Measurements from ENCODE around the gene PHF1. TPM values are rescaled to one million over a fixed set of nuclear protein-coding genes. Genes with fewer than 3 reads are reported as not detected.

The PHF1 gene
- total RNA-seq, 1 donor: 22.9 TPM

DNA sequence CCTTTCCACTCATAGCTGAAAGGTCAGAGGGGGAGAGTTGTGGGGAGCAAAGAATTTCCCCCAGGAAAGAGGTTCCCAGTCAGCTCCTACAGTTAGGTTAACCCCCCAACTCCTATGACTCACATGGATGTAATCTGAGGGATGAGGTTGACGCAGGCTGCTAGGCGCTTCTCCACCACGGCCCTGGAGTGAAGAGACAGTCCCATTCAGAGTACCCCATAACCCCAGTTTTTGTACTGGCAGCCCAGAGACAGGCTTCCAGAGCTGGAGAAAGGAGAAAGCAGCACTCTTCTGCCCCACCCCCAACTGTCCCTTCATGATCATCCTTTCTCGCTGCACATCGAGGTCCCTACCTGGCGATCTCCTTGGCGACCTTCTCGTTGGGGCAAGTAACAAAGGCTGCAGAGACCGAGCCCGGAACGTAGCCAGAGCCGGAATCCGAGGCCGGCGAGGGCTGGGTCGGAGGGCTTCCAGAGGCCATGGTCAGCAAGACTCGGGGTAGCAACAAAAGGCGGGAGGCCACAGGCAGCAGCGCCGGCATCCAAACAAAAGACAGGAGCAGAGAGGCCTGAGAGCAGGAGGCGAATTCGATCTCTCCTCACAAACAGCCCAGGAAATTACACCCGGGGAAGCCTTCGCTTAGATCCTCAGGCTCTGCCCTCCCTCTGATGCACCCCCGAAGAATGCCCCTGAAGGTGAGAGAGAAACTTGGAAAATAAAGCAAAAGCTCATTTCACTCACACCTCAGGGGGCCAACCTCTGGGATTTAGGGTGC is 6.5 kb downstream of the PHF1 start:
- DNase-seq (ENCODE audit: low read depth in 2 of 3, low spot score in 2 of 3): no peak

DNA sequence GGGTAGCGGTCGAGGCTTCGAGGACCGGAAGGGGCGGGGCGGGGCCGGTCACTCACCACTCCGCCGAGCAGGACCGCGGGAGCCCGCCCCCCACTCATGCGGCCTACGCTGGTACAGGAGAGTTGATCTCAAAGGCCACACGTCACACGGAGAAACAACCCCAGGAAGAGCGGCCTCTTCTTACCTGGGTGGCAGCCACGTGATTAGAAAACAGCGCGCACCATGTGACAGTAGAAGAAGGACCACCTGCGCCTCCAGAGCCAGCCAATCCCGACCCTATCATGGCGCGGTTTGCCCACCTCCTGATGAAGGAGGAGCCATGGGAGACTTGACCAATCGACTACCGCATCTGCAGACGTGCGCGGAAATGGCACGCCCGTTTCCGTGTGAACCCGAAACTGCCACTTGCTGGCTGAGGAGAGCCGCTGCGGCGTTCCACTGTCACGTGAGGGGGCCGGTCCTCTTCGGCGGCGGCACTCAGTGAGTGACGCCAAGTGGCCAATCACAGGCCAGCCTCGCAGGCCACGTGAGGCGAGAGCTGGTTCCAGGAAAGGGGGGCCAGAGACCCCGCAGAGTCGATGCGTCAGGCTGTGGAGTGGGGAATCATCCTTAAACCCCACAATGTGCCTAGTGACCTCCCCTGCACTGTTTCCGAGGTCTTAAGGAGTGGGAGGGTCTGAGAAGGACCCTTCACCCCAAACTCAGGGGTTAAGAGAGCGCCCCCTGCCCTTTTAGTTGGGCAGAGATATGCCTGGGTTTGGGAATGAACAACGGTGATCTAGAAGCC is 7.3 kb downstream of the PHF1 start, which contains the start of gene CUTA:
CUTA (minus strand) TSS at position 205 of the 787 bp plus-strand sequence; CDS start at position 98, 107 bp downstream.
- peak; percentile 95 to 100 (median 100) for DNase-seq (ENCODE audit: low read depth in 2 of 3, low spot score in 2 of 3)

DNA sequence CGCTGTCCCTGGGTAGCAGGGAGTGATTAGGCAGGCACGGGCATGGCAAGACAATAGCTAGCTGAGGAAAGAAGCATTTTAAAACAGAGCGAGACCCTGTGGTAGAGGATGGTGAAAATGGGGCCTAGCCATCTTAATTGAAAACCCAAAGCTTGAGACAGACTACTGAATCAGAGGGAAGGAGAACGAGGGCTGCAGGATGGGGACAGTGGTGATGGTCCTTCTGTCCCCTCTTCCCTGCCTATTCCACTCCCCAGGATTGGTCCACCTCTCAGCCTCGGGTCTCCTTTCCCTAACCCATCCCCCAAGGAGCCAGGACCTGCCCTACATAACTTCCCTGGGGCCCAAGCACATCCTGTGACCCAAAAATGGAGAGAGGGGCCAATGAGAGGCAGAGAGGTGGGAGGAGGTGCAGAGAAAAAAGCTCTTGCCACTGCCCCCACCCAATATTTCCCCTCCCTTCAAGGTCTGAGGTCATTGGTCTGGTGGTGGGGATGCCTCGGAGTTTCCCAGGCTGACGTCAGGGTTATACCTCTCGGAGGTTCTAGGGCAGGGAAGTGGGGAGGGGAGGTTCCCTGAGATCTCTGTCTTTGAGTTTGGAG is 8.0 kb downstream of the PHF1 start:
- peak in 1 of 3 donors; percentile 33 for DNase-seq (ENCODE audit: low read depth in 2 of 3, low spot score in 2 of 3)

DNA sequence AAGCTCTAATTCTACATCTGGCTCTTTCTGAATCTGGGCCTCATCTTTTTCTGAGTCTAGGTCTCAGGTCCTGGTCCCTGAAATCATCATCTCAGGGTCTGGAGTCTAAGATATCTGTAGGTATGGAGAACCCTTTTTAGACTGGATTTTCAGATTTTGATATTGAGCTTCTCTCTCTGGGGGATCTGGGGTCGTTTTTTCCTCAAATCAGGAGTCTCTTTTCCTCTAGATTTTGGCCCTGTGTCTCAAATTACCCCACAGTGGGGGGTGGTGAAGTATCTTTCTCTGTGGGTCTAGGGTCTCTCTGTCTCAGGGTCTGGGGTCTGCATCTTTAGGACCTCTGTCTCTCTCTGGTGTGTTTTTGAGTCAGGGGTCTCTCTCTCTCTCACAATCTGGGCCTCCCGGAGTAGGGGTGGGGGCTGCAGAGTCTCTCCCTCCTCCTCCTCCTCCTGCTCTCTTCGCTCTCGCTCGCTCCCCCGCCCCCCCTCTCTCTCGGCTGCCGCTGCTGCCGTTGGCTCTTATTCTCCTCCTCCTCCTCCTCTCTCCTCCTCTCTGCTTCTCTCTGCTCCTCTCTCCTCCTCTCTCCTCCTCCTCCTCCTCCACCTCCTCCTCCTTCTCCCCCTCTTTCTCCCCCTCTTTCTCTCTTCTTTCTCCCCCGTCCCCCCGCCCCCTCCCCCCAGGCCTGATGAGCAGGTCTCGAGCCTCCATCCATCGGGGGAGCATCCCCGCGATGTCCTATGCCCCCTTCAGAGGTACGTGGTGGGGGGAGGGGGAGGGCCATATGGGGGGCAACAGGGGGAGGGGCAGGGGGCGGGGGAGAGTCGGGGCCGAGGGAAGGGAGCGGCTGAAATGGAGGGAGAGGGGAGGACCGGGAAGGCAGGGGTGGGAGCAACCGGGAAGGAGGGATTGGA is 9.0 kb downstream of the PHF1 start, which contains the start of gene SYNGAP1:
SYNGAP1 (plus strand) TSS at position 486 of the 911 bp plus-strand sequence; CDS start at position 686, 200 bp downstream.
- DNase-seq (ENCODE audit: low read depth in 2 of 3, low spot score in 2 of 3): peak in 1 of 3 donors; percentile 29

DNA sequence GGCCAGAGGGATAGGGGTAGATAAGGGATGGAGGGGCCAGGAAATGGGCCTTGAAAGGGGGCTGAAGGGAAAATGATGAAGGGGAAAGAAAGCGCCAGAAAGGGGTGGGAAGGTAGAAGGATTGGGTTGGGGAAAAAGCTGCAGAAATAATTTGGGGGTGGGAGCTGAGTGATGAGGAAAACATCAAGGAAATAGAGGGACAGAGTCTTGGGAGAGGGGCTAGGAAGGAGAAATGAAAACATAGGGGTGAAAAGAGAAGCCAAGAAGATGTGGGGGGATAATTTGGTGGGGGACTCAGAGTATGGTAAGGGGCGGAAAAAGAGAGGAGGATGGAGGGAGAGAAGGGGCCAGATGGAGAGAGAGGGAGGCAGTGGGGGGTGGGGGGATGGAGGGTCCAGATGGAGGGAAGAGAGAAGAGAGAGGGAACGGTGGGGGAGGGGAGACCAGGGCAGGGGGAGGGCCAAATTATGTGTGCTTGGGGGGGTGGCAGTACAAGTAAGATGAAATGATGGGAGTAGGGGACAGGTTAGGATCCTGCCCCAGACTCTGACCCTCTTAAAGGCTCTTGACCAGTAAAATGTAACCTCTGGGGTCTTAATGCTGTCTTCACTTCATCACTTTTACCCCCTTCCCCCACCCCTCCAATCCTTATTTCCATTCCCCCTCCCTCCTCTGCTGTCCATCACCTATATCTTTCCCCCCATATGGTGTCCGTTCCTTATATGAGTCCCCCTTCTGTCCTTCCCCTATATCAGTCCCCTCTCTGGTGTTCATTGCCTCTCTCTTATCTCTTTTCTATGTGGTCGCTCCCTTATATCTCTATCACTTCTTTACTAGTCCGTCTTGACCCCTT is 9.9 kb downstream of the PHF1 start:
- DNase-seq (ENCODE audit: low read depth in 2 of 3, low spot score in 2 of 3): peak in 1 of 3 donors; percentile 28

DNA sequence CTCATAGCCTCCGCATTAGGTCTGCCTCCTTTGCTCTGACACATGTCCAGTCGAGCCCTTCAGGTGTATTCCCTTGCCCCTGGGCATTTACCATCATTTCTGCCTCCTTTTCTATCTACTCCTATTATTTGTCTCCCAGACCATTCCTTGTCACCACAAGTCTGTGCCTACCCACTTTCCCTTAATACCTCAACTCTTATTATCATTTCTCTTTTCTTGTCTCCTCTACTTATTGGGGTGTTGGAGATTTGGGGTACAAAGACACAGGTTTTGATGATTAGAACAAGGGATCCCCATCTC is 10.5 kb downstream of the PHF1 start:
- DNase-seq (ENCODE audit: low read depth in 2 of 3, low spot score in 2 of 3): no peak

DNA sequence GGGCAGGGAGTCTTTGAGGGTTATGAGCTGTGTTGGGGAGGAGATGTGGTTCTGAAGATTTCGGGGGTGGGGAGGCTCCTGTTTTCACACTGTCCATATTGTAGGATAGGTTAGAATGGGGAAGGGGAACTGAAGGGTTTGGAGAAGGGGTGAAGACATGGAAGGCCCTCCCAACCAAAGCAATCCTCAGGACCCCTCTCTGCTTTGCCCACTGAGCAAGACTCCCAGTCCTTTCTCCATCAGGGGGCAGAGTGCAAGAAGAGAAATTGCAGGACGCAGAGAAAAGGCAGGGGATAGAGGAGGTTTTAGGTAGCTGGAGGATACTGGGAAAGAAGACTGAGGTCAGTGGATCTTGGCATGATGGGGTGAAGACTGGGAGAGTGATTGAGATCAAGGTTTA is 13.0 kb downstream of the PHF1 start:
- DNase-seq (ENCODE audit: low read depth in 2 of 3, low spot score in 2 of 3): no peak

DNA sequence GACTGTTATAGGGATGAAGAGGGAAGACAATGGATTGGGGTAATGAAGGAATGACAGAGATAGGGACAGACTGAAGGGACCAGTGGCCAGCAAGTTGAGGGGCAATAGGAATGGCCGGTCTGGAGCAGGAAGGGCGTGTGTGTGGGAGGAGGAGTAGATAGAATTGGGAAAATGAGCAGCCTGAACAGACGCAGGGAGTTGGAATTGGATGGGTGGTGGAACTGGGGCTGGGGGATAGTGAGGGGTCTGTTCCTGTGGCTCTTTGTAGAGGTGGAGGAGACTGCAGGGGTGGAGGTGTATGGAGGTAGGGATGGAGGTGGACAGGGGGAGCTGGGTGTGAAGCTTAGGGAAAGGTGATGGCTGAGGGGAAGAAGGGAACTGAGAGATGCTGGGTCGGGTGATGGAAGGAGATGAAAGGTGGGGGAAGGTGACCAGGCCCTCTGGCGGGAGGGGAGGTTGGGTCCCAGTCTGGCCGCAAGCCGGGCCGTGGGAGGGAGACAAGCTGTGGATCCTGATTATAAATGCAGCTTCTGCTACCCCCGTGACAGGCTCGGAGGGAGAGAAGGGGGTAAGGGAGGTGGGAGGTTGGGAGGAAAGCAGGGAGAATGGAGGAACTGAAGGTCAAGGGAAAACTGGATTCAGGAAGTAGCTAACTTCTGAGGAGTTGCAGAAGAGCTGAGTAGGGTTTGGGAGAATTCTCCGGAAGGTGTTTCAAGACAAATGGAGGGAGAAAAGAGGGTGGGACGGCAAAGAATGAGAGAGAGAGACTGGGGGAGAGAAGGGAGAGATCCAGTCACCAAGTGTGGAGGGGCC is 14.2 kb downstream of the PHF1 start:
- DNase-seq (ENCODE audit: low read depth in 2 of 3, low spot score in 2 of 3): no peak

DNA sequence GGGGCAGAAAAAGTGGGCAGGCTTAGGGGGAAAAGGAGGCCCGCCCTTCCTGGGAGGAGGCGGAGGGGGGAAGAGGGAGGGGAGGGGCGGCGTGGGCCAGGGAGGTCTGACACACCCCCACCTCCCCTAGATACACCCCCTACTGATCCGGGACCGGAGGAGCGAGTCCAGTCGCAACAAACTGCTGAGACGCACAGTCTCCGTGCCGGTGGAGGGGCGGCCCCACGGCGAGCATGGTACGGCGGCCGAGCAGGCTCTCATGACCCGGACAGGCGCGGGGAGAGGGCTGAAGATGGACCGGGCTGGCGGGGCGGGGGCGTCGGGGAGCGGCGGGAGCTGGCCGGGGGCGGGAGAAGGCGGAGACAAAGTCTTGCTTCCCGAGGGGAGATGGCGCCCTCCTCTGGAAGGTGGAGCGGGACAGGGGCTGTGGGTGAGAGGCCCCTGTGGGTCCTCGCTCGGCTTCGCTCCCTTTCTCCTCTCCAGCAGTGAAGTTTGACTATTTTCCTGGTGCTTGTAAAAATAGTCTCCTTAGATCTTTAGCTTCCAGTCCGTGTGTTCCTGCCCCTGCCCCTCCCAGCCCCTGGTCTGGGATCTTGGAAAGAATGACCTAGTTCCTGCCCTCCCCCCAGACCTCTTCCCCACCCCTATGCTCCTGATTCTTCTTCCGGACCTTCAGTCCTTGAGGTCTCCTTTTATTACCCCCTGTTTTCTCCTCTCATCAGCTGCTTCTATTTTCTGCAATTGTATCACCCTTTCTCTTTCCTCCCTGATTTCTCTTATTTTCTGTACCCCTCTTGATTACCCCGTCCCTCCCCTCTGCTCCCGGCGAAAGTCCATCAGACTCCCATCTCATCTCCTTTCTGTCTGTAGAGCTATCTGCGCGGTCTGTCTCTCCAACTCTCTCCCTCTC is 15.1 kb downstream of the PHF1 start:
- DNase-seq (ENCODE audit: low read depth in 2 of 3, low spot score in 2 of 3): peak; percentile 53 to 87 (median 86)

DNA sequence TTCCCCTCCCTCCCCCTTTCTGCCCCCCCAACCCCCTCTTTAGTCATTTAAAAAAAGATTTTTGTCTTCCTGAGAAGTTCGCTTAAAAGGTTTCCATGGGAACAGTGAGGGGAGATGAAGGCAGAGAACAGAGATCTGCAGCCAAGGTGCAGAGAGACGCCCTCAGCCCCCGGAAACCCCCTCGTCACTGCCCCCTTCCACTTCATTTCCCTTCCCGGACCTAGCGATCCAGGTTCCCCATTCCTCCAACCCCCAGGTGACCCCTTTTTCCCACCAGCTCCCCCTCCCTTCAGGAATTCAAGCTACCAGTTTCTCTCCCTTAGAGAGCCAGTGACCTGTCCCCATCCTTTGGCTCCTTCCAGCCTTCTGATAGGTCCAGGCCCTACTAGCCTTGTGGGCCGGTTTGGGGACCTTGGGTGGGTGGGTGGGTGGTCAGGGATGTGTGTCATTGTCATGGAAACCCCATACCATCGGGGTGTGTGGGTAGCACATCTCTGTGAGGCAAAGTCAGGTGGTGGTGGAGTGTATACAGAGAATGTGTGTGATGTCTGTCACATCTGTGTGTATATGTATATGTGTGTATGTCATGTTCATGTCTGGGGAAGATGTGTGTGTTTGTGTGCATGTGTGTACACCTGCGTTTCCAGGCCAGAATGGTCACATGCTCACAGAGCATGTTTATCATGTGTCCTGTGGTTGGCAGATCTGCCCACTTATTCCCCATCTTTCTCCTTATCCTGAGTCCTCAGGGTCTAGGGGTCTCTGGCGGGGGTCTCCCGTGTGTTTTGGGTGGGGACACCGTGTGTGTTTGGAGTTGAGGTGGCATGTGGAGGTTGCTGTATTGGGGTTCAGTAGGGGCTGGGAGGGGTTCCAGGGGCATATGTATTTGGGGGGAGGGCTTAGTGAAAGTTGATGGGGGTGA is 16.0 kb downstream of the PHF1 start:
- peak in 2 of 3 donors; percentile 14 to 29 for DNase-seq (ENCODE audit: low read depth in 2 of 3, low spot score in 2 of 3)

DNA sequence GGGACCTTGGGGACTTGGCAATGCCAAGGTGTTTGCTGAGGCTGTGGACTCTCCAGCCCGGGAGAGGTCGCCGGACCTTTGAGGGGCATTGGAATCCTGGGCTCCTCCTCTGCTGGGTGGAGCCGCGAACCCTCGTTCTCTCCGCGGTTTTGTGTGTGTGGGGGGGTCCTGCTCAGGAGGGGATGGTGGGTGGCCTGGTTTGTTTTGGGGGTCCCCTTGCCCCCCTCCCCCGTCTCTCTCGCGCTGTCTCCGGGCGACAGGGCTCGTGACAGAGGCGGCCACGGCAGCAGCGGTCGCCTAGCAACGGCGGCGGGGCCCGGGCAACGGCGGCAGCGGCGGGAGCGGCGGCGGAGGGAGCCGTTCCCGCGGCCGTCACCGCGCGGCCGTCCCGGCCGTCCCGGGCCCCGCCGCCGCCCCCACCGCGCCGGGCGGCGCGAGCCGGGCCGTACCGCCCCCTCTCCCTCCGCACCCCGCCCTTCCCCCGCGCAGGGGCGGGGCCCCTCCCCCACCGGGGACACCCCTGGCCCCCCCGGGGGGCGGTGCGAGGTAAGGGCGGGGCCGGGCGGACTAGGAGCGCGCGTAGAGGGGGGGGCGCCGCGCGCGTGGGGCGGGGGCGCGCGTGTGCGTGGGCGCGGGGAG is 16.9 kb downstream of the PHF1 start:
- DNase-seq (ENCODE audit: low read depth in 2 of 3, low spot score in 2 of 3): peak; percentile 21 to 44 (median 35)

DNA sequence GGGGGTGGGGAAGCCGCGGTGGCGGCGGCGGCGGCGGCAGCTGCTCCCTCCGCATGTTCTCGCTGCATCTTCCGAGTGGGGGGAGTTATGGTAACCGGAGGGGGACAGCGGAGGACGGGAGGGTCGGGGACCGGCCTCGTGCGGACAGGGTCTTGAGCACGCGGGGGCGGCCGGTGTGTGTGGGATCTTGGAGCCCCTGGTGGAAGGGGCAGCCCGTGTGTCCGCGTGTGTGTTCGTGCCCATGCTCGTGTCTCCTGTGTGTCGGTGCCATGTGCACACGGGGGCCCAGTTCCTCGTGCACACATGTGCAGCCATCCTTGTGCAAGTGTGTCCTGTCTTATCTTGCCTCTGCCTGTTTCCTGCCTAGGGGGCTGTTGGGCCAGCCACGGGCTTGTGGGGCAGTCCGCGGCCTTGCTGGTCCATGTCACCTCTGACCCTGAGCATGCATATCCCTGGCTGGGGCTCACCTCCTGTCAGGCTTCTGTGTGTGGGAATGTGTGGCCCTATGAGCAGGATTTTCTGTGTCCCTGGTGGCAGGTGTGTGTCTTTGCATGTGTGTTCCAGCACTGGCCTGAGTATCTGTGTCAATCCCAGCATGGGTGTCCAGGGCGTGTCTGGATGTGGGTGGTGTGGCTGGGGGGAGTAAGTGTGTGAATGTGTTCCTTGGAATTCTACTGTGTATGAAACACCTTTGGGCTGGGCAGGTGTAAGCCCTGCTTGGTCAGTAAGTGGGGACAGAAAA is 17.6 kb downstream of the PHF1 start:
- peak; percentile 41 to 55 (median 55) for DNase-seq (ENCODE audit: low read depth in 2 of 3, low spot score in 2 of 3)

DNA sequence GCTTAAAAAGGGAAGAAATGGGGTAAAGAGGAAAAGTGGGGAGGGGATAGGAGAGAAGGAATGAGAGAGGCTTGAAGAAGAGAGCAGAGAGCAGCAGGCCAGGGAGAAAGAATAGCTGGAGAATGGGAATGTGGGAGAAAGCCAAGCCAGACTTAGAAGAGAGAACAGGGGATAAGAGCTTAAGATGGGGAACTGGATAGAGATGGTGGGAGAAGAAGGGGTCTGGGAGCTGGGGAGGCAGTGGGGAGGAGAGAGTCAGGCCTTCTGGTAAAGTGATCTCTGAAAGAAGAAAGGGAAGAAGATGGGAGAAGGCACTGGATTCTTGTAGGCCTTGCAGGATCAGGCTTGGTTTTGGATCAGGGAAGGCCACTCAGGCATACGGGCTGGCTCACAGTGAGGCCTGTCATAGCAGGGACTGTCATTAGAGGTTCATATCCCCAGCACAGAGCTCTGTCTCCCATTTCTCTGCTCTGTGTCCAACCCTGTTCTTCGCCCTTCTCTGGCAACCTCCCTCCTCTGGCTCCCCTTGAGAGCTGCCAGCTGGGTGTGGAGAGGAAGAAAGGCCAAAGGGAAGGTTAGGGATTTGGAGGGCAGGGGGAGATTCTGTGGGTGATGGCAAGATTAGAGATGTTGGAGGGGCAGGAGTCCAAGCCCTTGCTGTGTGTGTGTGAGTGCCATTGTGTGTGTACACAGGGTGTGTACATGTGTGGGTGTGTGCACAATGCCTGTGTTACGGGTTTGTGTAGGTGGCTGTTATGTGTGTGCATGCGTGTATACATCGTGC is 18.3 kb downstream of the PHF1 start:
- no peak for DNase-seq (ENCODE audit: low read depth in 2 of 3, low spot score in 2 of 3)

DNA sequence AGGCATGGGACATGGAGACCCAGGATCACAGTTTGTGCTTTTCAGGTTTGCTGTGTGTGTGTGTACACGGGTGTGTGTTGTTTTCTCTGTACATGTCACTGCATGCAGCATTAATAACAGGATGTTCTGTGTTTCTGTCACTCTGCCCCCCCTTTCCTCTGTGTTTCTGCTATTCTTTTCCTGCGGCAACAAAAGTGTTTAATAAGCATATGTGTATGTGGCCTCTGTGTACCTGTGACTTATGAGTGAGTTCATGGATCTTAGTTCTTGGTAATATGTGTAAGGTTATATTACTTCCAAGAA is 18.9 kb downstream of the PHF1 start:
- DNase-seq (ENCODE audit: low read depth in 2 of 3, low spot score in 2 of 3): no peak

DNA sequence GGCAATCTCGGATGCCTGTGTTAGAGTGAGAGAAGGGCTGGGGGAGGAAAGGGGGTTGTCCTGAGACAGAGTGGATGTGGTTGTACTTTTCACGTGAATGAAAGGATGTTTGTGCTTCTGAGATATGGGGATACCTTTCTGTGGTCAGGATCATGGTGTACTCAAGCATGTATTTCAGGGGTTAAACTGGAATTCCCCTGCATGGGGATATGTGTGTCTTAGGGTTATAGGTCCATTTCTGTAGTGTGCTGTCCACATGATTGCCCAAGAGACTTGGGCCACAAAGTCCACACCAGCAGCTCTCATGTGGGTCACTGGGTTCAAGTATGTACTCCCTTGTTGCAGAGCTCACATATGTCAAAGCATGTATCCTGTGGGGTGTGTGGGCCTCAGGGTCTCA is 19.5 kb downstream of the PHF1 start:
- peak in 2 of 3 donors; percentile 20 to 26 for DNase-seq (ENCODE audit: low read depth in 2 of 3, low spot score in 2 of 3)

All from hematopoietic multipotent progenitor cell (in vitro differentiated cells).